Liver (tissue), 3 donors: ENCODE measurements around the gene FLNC.

Experiments used
- EGR1 ChIP-seq, 2 donors: IDR thresholded peaks; 2 replicates each; pipeline ENCODE4 v1.6.1; 2016 to 2018; ENCODE audit warnings: antibody characterized with exemption in 2 of 2, low read depth in 2 of 2
- FOXA1 ChIP-seq: IDR thresholded peaks from 2 replicates; pipeline ENCODE4 v1.6.1; 2016; ENCODE audit warnings: antibody characterized with exemption
- RAD21 ChIP-seq, 2 donors: IDR thresholded peaks; 2 replicates each; pipeline ENCODE4 v1.6.1; 2016; ENCODE audit warnings: antibody characterized with exemption in 2 of 2, mild to moderate bottlenecking in 2 of 2
- RXRA ChIP-seq, 2 donors: IDR thresholded peaks; 2 replicates each; pipeline ENCODE4 v1.6.1; 2017 to 2018; ENCODE audit warnings: antibody characterized with exemption in 2 of 2, mild to moderate bottlenecking in 1 of 2
- TF ChIP-seq, protein P1 (sequence below): fragments of 150-350 bp; IDR thresholded peaks from 2 replicates; pipeline ENCODE4 v1.5.1; 2017; ENCODE audit warnings: improper control_type of control experiment, low read depth, low read length; ENCODE audit not compliant: missing input control
- TF ChIP-seq, protein P2 (sequence below): IDR thresholded peaks from 2 replicates; pipeline ENCODE4 v1.6.1; 2016; ENCODE audit warnings: antibody characterized with exemption
- TF ChIP-seq, protein P3 (sequence below): IDR thresholded peaks from 2 replicates; pipeline ENCODE4 v1.6.1; 2016; ENCODE audit warnings: antibody characterized with exemption
- TF ChIP-seq, protein P4 (sequence below): IDR thresholded peaks from 2 replicates; pipeline ENCODE4 v1.6.1; 2016; ENCODE audit warnings: antibody characterized with exemption, mild to moderate bottlenecking
- donor health status: healthy.
- donor health status: healthy.

DNA sequence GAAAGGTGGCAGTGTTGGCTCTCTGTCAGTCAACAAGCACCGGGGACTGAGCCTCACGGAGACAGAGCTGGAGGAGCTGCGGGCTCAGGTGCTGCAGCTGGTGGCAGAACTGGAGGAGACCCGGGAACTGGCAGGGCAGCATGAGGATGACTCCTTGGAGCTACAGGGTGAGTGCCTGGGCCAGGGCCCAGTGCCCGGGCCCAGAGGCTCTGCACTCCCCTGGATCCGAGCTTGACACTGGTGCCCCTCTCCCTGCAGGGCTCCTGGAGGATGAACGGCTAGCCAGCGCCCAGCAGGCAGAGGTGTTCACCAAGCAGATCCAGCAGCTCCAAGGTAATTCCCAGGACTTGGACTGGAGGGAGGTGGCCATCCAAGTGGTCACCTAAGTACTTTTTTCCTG is 35.8 kb upstream of the FLNC start:
- TF ChIP-seq, protein P1, sequence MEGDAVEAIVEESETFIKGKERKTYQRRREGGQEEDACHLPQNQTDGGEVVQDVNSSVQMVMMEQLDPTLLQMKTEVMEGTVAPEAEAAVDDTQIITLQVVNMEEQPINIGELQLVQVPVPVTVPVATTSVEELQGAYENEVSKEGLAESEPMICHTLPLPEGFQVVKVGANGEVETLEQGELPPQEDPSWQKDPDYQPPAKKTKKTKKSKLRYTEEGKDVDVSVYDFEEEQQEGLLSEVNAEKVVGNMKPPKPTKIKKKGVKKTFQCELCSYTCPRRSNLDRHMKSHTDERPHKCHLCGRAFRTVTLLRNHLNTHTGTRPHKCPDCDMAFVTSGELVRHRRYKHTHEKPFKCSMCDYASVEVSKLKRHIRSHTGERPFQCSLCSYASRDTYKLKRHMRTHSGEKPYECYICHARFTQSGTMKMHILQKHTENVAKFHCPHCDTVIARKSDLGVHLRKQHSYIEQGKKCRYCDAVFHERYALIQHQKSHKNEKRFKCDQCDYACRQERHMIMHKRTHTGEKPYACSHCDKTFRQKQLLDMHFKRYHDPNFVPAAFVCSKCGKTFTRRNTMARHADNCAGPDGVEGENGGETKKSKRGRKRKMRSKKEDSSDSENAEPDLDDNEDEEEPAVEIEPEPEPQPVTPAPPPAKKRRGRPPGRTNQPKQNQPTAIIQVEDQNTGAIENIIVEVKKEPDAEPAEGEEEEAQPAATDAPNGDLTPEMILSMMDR, result no peak
- TF ChIP-seq, protein P2, sequence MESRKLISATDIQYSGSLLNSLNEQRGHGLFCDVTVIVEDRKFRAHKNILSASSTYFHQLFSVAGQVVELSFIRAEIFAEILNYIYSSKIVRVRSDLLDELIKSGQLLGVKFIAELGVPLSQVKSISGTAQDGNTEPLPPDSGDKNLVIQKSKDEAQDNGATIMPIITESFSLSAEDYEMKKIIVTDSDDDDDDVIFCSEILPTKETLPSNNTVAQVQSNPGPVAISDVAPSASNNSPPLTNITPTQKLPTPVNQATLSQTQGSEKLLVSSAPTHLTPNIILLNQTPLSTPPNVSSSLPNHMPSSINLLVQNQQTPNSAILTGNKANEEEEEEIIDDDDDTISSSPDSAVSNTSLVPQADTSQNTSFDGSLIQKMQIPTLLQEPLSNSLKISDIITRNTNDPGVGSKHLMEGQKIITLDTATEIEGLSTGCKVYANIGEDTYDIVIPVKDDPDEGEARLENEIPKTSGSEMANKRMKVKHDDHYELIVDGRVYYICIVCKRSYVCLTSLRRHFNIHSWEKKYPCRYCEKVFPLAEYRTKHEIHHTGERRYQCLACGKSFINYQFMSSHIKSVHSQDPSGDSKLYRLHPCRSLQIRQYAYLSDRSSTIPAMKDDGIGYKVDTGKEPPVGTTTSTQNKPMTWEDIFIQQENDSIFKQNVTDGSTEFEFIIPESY, result no peak
- TF ChIP-seq RXRA (IDR thresholded peaks at IDR 0.05) (no peak), RAD21 (IDR thresholded peaks at IDR 0.05) (no peak), FOXA1 (no peak), EGR1 (IDR thresholded peaks at IDR 0.05; ENCODE audit: low read depth in 2 of 2) (no peak)
- TF ChIP-seq, protein P3, sequence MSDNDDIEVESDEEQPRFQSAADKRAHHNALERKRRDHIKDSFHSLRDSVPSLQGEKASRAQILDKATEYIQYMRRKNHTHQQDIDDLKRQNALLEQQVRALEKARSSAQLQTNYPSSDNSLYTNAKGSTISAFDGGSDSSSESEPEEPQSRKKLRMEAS, result no peak
- TF ChIP-seq, protein P4, sequence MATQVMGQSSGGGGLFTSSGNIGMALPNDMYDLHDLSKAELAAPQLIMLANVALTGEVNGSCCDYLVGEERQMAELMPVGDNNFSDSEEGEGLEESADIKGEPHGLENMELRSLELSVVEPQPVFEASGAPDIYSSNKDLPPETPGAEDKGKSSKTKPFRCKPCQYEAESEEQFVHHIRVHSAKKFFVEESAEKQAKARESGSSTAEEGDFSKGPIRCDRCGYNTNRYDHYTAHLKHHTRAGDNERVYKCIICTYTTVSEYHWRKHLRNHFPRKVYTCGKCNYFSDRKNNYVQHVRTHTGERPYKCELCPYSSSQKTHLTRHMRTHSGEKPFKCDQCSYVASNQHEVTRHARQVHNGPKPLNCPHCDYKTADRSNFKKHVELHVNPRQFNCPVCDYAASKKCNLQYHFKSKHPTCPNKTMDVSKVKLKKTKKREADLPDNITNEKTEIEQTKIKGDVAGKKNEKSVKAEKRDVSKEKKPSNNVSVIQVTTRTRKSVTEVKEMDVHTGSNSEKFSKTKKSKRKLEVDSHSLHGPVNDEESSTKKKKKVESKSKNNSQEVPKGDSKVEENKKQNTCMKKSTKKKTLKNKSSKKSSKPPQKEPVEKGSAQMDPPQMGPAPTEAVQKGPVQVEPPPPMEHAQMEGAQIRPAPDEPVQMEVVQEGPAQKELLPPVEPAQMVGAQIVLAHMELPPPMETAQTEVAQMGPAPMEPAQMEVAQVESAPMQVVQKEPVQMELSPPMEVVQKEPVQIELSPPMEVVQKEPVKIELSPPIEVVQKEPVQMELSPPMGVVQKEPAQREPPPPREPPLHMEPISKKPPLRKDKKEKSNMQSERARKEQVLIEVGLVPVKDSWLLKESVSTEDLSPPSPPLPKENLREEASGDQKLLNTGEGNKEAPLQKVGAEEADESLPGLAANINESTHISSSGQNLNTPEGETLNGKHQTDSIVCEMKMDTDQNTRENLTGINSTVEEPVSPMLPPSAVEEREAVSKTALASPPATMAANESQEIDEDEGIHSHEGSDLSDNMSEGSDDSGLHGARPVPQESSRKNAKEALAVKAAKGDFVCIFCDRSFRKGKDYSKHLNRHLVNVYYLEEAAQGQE, result no peak
